Muscle layer of duodenum (tissue), 2 donors: ENCODE results near the gene CAD.
"Not testable (repeated sequence)": the region's sequence is repeated elsewhere in the genome, so short reads cannot be mapped to it uniquely, and the experiment has no call there.

Source experiments
- H3K27ac ChIP-seq: one replicate; pipeline ENCODE4 v1.7.0; 2013; ENCODE audit warnings: mild to moderate bottlenecking, low read length
- H3K27me3 ChIP-seq: one replicate; pipeline ENCODE4 v1.7.0; 2013; ENCODE audit warnings: low read depth, mild to moderate bottlenecking, control low read depth, low read length
- H3K36me3 ChIP-seq, 2 donors: one replicate each; pipeline ENCODE4 v1.7.0; 2013; ENCODE audit warnings: low read length in 2 of 2, control low read depth in 1 of 2, mild to moderate bottlenecking in 1 of 2; ENCODE audit not compliant: insufficient read depth in 2 of 2, control insufficient read depth in 1 of 2
- H3K4me1 ChIP-seq, 2 donors: one replicate each; pipeline ENCODE4 v1.7.0; 2013; ENCODE audit warnings: low read length in 2 of 2, mild to moderate bottlenecking in 2 of 2, control low read depth in 1 of 2, moderate library complexity in 1 of 2; ENCODE audit not compliant: insufficient read depth in 2 of 2, control insufficient read depth in 1 of 2
- H3K4me3 ChIP-seq, 2 donors: one replicate each; pipeline ENCODE4 v1.7.0; 2013; ENCODE audit warnings: low read length in 2 of 2, low read depth in 1 of 2, mild to moderate bottlenecking in 1 of 2
- H3K9me3 ChIP-seq, 2 donors: one replicate each; pipeline ENCODE4 v1.7.0; 2013; ENCODE audit warnings: low read length in 2 of 2, control low read depth in 1 of 2, mild to moderate bottlenecking in 1 of 2; ENCODE audit not compliant: control insufficient read depth in 1 of 2
- donor health status: healthy.

The CAD gene

GRCh38 chr2:27184115-27184514 is 33.1 kb upstream of the CAD start:
- Histone ChIP-seq H3K4me1 (no peaks in the 10 kb centered on the region), H3K9me3 (no peaks in the 10 kb centered on the region), H3K36me3 (peaks cover 0 to 9% of the 10 kb centered on the region in 2 donors), H3K27me3 (no peaks in the 10 kb centered on the region), H3K27ac (no peak overlapping the region), H3K4me3 (no peak overlapping the region)

- Histone ChIP-seq H3K36me3 (peaks cover 0 to 9% of the 10 kb centered on the region in 2 donors), H3K4me1 (no peaks in the 10 kb centered on the region), H3K27me3 (no peaks in the 10 kb centered on the region), H3K9me3 (no peaks in the 10 kb centered on the region), H3K4me3 (no peak overlapping the region), H3K27ac (peak overlapping the region; percentile 49)
These were observed 31.7 kb upstream of the CAD start for GRCh38 chr2:27185331-27186026.

- H3K27me3 ChIP-seq, result no peaks in the 10 kb centered on the region
- H3K4me3 ChIP-seq, result no peak overlapping the region
- H3K36me3 ChIP-seq, result peaks cover 0 to 3% of the 10 kb centered on the region in 2 donors
- H3K9me3 ChIP-seq, result no peaks in the 10 kb centered on the region
- no peaks in the 10 kb centered on the region for H3K4me1 ChIP-seq
- H3K27ac ChIP-seq, result no peak overlapping the region
These were observed 30.4 kb upstream of the CAD start for GRCh38 chr2:27186613-27187345.

- Histone ChIP-seq H3K27ac (no peak overlapping the region), H3K4me1 (no peaks in the 10 kb centered on the region), H3K4me3 (no peak overlapping the region), H3K36me3 (peaks cover 0 to 1% of the 10 kb centered on the region in 2 donors), H3K27me3 (no peaks in the 10 kb centered on the region), H3K9me3 (no peaks in the 10 kb centered on the region)
These were observed 27.2 kb upstream of the CAD start for GRCh38 chr2:27189989-27190388.

- no peak overlapping the region for H3K27ac ChIP-seq
- no peaks in the 10 kb centered on the region for H3K4me1 ChIP-seq
- H3K4me3 ChIP-seq, result no peak overlapping the region
- no peaks in the 10 kb centered on the region for H3K36me3 ChIP-seq
- no peaks in the 10 kb centered on the region for H3K9me3 ChIP-seq
- H3K27me3 ChIP-seq, result no peaks in the 10 kb centered on the region
These were observed 25.9 kb upstream of the CAD start for GRCh38 chr2:27191070-27191829.

- no peaks in the 10 kb centered on the region for H3K27me3 ChIP-seq
- no peak overlapping the region for H3K4me3 ChIP-seq
- no peak overlapping the region for H3K27ac ChIP-seq
- H3K9me3 ChIP-seq, result no peaks in the 10 kb centered on the region
- no peaks in the 10 kb centered on the region for H3K4me1 ChIP-seq
- peaks cover 0 to 2% of the 10 kb centered on the region in 2 donors for H3K36me3 ChIP-seq
These were observed 22.4 kb upstream of the CAD start for GRCh38 chr2:27194538-27195354.

GRCh38 chr2:27195799-27196198 is 21.4 kb upstream of the CAD start:
- peaks cover 0 to 12% of the 10 kb centered on the region in 2 donors for H3K36me3 ChIP-seq
- not testable (repeated sequence) for H3K27ac ChIP-seq, H3K4me3 ChIP-seq, H3K27me3 ChIP-seq, H3K4me1 ChIP-seq, H3K9me3 ChIP-seq

- not testable (repeated sequence) for H3K27me3 ChIP-seq, H3K27ac ChIP-seq, H3K4me3 ChIP-seq, H3K4me1 ChIP-seq, H3K9me3 ChIP-seq
- H3K36me3 ChIP-seq, result peaks cover 10 to 34% of the 10 kb centered on the region in 2 donors
These were observed 19.1 kb upstream of the CAD start for GRCh38 chr2:27198068-27198467.

GRCh38 chr2:27198627-27199026 is 18.5 kb upstream of the CAD start:
- no peak overlapping the region for H3K4me3 ChIP-seq
- no peaks in the 10 kb centered on the region for H3K27me3 ChIP-seq
- no peaks in the 10 kb centered on the region for H3K4me1 ChIP-seq
- H3K9me3 ChIP-seq, result no peaks in the 10 kb centered on the region
- H3K36me3 ChIP-seq, result peaks cover 12 to 40% of the 10 kb centered on the region in 2 donors
- no peak overlapping the region for H3K27ac ChIP-seq

- H3K9me3 ChIP-seq, result no peaks in the 10 kb centered on the region
- H3K4me3 ChIP-seq, result no peak overlapping the region
- no peaks in the 10 kb centered on the region for H3K4me1 ChIP-seq
- no peaks in the 10 kb centered on the region for H3K27me3 ChIP-seq
- no peak overlapping the region for H3K27ac ChIP-seq
- peaks cover 12 to 46% of the 10 kb centered on the region in 2 donors for H3K36me3 ChIP-seq
These were observed 17.9 kb upstream of the CAD start for GRCh38 chr2:27199241-27199640.

- no peaks in the 10 kb centered on the region for H3K4me1 ChIP-seq
- H3K9me3 ChIP-seq, result no peaks in the 10 kb centered on the region
- H3K27me3 ChIP-seq, result no peaks in the 10 kb centered on the region
- no peak overlapping the region for H3K4me3 ChIP-seq
- no peak overlapping the region for H3K27ac ChIP-seq
- H3K36me3 ChIP-seq, result peaks cover 22 to 70% of the 10 kb centered on the region in 2 donors
These were observed 15.5 kb upstream of the CAD start for GRCh38 chr2:27201675-27202074.
